Islet precursor cell (in vitro differentiated cells): Measurements from ENCODE around the gene FRMPD4.

Source experiments
- DNase-seq: peaks from one replicate; pipeline ENCODE4 v3.0.0-alpha.2; 2018

The FRMPD4 gene

DNA sequence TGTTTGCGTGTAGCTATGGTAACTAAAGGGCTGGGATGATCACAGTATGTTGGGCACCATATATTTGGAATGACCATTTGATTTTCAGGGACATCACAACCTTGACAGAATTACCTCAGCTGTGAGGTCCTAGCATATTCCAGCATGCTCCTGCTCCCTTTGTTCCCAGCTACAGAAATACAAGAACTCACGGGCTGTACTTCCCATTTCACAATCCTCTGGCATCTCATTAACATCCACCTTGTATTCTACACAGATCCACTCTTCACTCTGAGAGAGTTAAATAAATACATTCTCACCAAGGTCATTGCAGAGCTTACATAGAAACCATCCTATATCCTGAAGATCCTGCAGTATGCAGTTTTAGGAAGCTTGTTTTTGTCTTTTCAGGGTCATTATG is 169.7 kb downstream of the FRMPD4 start:
- no peak for DNase-seq

DNA sequence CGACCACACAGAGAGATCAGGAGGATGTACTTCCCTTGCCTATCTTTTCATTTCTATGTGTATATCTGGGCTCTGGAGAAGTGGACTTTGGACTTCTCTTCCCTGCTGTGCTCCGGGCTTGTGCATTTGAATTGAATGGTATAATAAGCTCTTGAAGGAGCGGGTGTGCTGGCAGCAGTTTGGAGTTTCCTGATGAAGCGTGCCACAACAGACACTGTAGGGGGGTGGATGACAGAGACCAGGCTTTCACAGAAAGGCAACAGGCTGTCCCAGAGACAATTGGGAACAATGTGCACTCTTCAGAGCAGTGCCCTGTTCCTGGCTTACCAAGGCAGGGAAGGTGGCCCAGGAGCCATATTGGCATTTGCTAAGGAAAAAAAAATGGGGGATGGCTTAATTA is 170.1 kb downstream of the FRMPD4 start:
- no peak for DNase-seq

DNA sequence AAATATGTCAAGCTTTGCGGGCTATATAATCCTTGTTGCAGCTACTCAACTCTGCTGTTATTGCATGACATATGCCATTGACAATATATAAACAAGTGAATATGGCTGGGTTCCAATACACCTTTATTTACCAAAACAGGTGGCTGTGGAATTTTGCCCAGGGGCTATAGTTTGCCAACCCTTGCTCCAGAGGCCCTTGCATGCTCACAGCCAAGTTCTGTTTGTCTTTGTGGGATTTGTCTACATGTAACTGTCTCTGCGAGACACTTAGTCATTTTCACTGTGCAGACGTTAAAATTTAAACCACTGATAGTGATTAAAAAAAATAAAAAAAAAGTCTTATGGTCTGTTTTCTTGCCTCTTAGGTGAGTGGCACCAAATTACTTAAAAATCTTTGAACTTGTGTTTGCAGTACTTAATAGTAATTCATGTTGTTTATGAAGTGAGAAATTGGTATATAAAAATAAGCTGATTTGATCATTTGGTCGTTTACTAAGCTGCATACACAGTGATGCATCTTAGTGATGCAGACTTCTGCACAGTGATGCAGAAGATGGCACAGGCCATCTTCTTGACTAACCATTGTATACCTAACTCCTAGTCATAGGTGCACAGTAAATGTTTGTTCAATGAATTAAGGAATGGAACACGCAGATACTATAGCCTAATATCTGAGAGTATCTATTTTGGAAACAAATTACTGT is 170.9 kb downstream of the FRMPD4 start:
- DNase-seq, result no peak

DNA sequence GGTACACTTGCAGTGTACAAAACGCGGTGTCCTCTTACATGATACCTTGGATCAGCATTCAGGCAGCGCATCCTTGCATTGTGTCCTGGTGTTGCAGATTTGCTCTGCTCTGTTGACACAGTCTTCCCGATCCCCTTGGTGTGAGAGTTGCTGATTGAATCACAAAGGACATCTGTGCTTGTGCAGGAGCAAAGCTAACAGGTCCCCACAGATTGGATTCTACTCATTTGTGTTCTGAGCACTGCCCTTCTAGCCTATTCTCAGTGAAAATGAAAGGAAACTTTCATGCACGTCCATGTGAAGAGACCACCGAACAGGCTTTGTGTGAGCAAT is 171.4 kb downstream of the FRMPD4 start:
- DNase-seq, result no peak

DNA sequence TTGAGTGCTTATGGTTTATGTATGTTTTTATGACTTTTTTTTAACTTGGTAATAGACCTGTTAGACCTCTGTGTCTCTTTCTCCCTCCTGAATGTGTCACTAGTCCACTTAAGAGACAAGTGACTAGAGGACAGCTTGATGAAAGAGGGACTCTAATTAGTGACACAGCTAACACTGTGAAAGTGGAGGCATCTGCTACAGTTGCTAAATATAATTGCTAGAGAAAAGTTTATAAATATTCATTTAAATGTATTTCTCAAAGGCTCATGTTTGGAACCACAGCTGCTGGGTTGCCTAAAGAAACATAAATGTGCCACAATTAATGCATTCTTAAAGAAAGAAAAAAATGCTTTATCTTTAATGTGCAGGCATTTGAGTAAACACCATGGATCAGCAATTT is 176.4 kb downstream of the FRMPD4 start:
- DNase-seq, result no peak

DNA sequence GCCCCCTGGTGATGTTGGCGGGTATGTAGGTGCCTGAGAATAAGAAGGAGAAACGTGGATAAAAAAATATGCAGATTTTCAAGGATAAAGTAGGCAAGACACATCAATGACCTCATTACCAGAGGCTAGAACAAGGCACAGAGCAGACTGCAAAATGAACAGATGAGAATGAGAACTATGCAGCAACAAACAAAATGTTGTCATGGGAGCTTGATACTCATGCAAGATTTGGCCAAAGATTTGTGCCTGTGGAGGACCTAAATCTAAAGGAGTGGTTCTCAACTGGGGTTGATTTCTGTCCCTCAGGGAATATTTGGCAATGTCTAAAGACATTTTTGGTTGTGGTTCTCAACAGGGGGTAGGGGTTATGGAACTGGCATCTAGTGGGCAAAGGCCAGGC is 177.3 kb downstream of the FRMPD4 start:
- DNase-seq, result no peak

DNA sequence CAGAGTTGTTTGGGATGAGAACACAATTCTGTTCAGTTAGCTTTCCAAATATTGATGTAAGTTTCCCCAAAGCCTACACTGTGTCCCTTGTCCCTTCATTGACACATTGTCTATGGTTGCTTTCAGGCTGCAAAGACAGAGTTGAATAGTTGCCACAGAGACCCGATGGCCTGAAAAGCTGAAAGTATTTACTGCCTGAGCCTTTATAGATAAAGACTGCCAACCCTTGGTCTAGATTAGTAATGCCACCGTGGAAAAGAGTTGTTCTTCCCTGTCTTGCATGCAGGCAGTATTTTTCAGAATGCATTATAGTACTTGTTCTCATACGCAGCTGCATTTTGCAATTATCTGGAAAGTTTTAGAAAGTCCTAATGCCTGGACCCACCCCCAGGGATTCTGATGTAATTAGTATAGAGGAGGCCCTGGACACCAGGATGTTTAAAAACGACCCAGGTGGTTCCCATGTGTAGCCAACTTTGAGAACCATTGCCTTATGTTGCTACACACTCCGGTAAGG is 180.8 kb downstream of the FRMPD4 start:
- no peak for DNase-seq

DNA sequence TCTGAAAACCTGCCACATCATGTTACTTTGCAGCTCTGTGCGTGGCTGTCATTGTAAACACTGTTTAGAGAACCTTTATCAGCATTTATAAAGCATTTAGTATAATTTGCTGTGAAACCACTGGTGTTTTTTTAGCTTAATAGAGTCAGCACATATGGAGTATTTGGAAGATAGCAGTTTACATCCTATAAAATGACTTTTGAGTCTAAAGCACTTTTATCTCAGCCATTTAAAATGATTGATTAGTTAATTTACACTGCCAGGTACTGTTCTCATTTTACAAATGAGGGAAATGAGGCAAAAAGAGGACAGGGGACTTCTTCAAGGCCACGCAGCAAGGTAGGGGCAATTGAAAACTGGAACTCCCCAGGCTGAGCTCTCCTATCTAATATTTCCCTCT is 181.7 kb downstream of the FRMPD4 start:
- DNase-seq, result no peak

DNA sequence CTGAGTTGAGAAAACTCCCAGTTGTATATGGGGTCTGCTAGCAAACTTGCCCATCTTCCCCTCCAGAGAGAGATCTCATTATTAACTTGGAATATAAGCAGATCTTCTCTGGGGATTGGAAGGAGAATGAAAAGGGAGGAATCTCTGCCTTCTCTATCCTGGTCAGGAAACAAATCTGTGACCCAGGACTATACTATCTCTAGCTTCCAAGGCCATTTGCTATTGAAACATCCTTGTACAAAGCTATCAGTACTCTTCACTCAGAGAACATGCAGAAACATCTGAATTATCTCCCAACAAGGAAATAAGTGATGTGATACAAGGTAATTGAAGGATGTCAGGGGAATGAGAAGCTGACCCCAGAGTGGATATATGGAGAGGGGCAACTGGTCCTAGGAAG is 183.8 kb downstream of the FRMPD4 start:
- DNase-seq, result no peak

DNA sequence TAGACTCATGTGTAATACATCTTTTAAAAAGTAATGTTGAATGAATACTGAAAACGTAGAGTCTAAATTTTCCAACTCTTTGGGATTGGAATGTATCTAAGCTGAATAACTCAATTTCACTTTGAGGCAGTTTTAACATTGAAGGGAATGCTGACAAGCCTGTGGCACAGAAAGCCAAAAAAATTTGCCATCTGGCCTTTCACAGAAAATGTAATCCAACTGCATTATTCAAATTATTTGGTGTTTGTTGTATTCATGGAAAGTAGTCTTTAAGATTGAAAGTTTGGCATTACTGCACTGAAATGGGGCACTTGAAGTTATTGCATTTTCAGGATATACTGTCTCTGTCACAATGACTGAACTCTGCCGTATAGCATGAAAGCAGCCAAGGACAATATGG is 186.9 kb downstream of the FRMPD4 start:
- no peak for DNase-seq

DNA sequence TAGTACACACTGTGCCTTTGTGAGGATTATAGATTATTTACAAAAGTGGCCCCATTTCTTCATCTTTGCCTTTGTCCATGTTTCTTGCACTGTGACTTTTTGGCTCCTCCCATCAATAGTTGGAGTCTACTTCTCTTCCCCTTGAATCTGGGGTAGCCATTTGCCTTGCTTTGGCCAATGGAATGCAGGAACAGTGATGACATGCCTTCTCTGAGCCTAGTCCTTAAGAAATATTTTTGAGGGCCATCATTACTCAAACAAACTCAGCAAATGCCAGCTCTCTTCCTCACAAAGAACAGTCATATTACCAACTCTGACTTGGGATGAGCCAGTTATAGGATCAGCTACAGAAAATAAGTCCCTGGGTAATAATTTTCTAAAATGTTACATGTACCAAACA is 189.6 kb downstream of the FRMPD4 start:
- no peak for DNase-seq

DNA sequence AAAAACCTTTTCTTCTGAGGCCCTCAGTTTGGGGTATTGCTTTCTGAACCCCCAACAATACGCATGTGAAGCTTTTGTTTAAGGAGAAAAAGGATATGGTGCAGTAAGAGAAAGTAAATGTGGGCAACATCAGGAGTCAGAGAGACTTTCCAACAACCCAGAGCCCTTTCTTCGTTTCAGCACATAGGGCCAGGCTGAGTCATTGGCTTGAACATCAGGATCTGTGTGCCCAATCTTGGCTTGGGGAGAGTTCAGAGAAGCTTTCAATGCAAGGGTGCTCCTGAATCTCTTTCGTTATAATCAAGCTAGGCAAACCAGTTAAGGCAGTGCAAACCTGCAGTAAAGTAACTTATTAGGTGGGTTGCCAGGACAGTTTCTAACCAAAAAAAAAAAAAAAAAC is 191.2 kb downstream of the FRMPD4 start:
- DNase-seq, result no peak

DNA sequence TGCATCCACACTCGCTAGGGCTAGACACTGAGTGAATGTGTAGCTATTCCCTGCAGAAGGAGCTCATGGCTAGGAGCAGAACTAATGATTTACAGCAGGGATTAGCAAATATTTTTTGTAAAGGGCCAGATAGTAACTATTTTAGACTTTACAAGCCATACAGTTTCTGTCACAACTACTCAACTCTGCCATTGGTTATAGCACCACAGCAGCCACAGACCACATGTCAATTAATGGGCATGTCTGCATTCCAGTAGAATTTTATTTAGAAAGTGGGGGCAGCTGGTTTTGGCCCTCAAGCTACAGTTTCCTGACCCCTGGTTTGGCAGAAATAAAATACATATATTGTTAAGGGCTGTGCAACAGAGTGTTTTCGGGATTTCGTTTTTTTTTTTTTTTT is 192.6 kb downstream of the FRMPD4 start:
- no peak for DNase-seq

DNA sequence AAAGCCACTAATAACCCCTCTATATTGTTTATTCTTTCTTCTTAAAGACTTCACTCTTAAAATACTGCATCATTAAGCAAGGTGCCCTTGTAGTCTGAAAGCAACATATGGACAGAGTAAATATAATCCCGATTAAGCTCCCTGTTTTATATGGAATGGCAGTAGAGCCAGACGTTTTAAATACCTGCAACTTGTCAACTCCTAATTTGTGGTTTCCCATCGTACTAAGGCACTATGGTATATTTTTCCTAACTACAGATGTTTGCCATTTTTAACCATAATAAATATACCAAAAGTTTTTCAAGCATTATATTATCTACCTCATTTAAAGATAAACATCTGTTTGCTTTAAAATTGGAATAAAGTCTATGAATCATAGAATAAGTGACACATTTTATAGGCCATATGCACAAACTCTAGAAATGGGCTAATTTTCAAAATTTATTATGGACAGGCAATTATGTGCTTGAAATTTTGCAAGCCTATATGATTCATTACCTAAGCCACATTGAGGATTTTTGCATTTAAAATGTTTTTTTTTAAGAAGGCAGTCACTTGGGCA is 194.6 kb downstream of the FRMPD4 start:
- no peak for DNase-seq

DNA sequence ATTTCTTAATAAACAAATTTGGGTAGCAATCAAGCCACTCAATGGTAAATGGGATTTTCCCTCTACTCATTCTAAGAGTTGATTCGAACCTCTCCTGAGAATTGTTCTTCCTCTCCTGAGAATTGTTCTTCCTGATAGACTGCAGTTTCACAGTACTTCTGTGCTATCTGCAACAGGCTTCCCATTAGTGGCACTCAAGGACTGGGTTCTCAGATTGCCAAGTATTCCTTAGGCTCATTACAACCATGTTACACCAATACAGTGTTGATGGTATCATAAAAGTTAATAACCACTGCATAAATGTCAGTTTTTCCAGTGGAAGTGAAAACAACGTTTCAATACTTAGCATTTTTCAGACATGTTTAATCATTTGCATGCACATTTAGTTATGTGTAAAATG is 201.6 kb downstream of the FRMPD4 start:
- DNase-seq, result no peak

DNA sequence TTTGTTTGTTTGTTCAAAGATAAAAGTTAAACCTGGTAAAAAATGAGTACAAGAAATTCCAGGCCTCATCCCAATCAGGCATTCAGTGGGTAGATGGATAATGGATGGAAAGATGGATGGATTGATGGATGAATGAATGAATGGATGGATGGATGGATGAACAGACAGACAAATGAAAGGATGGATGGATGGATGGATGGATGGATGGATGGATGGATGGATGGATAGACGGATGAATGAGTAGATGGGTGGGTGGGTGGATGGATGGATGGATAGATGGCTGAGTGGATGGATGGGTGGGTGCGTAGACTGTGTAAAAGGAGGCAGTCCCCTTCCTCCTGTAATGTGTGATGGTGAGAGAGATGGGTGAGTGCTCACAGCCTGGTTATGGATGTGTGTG is 206.7 kb downstream of the FRMPD4 start:
- no peak for DNase-seq

DNA sequence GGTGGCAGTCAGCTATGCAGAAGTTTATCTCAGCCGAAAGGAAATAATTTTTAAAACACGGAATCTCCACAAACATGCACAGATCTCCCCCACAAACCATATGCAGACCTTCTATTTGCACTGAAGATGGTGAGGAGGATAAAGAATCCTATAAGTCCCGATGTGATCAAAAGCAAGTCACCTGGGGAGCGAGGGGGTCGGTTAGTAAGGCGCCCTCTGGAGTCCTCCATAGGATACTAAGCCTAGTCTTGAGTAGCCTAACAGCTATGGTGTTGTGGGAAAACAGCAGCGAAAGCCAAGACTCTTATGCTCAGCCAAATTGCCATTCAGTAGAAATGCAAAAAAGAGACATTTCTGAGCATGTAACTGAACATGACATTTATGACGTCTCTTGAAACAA is 210.9 kb downstream of the FRMPD4 start:
- no peak for DNase-seq

DNA sequence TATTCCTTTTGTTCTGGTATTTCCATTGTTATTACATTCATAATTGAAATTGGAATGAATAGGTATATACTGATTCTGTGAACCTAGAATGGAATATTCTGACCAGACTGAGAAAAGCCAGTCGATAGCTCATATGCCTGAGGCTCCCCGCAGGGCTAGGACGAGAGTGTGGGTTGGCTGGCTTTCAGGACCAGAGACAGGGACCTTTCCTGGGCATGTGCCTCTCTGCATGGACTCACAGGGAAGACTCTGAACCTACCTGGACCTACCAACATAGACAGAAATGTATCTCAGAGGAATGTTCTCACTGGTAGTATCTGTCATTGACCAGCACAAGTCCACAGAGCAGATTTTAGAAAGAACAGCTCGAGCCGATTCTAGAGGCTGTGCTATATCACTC is 214.6 kb downstream of the FRMPD4 start:
- DNase-seq, result no peak

DNA sequence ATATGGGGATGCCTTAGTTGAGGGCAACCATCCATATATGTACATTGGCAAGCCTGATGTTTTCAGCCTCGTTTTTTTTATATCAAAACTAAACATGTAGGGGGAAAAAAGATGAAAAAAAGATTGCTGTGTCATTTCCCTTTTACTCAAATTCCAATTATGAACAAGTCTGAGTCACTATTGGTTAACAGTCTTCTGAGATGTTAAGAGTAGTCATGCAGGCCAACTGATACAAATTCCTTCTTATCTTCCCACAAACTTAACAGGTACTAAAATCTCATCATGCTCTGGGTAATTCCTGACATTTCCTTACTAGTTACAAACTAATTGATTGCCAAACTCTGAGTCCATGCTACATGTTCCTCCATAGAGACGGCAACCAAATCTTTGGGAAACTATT is 222.1 kb downstream of the FRMPD4 start:
- no peak for DNase-seq

DNA sequence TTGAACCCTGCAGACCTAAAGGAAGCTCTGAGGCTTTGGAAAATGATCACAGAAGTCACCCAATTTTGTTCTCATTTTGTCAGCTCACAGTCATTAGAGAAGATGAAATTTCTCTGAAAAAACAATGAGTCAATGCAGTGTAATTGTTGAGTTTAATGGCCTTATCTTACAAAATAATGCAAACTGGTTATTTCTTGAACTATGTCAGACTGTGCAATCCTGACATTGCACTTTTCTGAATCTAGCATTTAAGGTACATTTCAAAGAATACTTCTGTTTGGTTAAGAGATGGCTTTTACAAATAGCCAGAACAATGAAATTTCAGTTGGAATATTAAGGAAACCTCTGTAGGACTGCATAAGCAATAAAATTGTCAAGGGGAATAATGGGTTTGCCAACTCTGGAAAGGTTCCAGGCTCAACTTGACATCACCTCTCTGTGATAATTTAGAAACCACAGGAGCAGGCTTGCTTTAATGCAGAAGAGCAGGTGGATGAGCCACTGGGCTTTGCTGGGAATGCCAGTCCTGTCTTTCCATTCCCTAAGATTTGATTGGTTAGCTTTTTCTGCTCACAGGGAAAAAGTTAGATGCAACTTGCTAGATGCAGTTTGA is 222.8 kb downstream of the FRMPD4 start:
- DNase-seq, result no peak

DNA sequence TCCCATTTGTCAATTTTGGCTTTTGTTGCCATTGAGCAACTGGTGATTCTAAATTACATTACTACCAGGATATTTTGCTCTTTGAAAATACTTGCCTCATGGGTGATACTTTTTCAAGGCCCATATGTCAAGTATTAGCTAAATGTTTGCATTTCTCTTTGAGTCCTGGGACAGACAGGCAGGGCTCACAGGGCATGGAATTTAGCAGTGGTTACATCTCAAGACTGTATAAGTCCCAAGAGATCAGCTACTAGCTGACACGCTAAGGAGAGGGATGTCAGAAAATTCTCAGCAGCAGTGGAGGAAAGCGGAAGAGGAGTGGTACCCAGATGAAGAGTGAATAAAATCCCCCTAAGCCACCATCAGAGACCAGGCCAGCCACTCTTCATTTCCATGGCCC is 224.9 kb downstream of the FRMPD4 start:
- DNase-seq, result no peak

DNA sequence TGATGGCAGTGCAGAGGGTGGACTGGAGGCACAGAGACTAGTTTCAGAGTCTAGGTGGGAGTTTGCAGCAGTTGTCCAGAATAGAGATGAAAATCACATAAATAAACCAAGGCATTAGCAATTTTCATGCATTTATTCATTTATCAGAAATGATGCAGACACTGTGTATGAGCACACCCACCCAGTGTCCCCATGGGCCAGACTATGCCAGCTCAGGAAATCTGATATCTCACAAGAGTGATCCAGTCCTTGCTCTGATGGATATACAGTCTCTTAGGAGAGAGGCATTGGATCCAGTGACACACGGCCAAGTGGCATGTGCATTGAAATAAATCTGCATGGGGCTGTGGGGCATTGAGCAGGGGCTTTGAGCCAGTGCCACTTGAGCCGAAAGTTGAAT is 228.2 kb downstream of the FRMPD4 start:
- DNase-seq, result no peak

DNA sequence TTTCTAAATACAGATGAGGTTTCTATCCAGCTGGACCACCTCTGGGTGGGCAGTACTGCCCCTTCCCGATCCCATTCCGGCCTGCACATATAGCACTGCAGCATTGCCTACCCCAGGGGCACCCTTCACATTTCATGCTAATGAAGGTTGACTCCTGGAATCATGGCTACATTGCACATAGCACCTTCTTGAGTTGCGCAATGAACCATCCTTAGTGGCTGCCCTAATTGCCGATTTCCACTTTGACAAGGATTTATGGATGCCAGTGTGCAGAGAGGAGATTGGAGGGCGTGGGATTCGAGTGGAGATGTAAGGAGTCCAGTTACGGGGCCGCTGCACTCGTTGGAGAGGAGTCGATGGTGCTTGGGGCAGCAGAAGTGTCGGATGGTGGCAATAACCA is 229.0 kb downstream of the FRMPD4 start:
- no peak for DNase-seq

DNA sequence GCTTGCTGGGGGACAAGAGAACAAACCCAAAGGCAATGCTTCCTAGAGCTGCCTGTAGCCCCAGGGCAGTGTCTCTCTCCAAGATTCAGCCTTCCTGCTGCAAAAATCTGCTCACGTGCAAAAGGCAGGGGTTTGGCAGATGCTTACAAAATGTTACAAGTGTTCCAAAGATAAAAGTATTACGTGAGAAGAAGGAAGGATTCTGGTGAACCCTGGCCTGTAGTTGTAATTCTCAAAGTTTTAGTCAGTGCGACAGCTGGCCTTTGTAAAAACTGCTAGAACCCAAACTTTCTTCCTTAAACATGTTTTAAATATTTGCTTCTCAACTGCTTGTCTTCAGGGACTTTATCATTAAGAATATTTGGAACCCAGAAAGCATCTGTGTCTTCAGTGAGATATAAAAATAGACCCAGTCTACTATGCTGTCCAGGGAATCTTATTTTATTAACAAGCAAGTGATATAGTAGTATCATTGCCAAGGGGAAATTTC is 232.3 kb downstream of the FRMPD4 start:
- no peak for DNase-seq

DNA sequence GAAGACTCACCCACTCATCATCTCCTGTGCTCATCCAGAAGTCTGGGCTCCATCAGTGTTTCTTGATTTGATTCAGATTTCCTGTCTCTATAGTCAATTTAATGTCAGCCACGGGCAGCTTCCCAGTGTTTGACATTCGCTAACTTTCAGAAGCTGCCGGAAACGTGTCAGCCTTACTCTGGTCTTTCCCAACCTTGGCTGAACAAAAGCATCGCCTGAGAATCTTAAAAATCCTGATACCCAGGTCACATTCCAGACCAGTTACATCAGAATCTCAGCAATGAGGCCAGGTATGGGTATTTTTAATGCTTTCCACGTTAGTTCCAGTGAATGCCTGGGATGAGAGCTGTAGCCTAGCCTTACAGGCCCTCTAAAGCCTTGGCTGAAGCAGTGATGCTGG is 233.8 kb downstream of the FRMPD4 start:
- DNase-seq, result peak; percentile 67
